Stomach (tissue), 19 donors: ENCODE results near the gene FOXN4. TPM values are rescaled to one million over a fixed set of nuclear protein-coding genes. Genes with fewer than 3 reads are reported as not detected.
A peak's percentile ranks its signal among the peaks of the same experiment; 100 is the strongest.

ENCODE experiments used
- DNase-seq, 2 donors: peaks; one replicate each; pipeline versions ENCODE4 v3.0.0 to v3.0.0-alpha.2; 2013 to 2019
- H3K27ac ChIP-seq, 5 donors: fragments of 200-600 bp in 4 of 5; sonication (generic) in 4 of 5; one replicate each; pipeline ENCODE4 v1.5.1; 2013 to 2019; ENCODE audit warnings: mild to moderate bottlenecking in 1 of 5, moderate library complexity in 1 of 5
- H3K27me3 ChIP-seq, 3 donors: fragments of 200-600 bp; sonication (generic); one replicate each; pipeline ENCODE4 v1.5.1; 2017 to 2019; ENCODE audit warnings: mixed run types in 1 of 3
- H3K36me3 ChIP-seq, 4 donors: fragments of 200-600 bp; sonication (generic); 1 replicate in 3 of 4; 2 replicates in 1 of 4; pipeline ENCODE4 v1.5.1; 2016 to 2019
- H3K4me1 ChIP-seq, 4 donors: fragments of 200-600 bp; sonication (generic); one replicate each; pipeline ENCODE4 v1.5.1; 2016 to 2019
- H3K4me3 ChIP-seq, 4 donors: fragments of 200-600 bp; sonication (generic) in 3 of 4; one replicate each; pipeline ENCODE4 v1.5.1; 2016 to 2019; ENCODE audit warnings: mild to moderate bottlenecking in 1 of 4
- H3K9me3 ChIP-seq, 4 donors: fragments of 200-600 bp; sonication (generic); one replicate each; pipeline ENCODE4 v1.5.1; 2016 to 2019
- CTCF ChIP-seq, 7 experiments: fragments of 450-650 bp in 4 of 7; fragments of 200-600 bp in 3 of 7; sonication (generic) in 3 of 7; IDR thresholded peaks; one replicate each; pipeline ENCODE4 v1.5.1; 2016 to 2019; ENCODE audit warnings: antibody characterized with exemption in 7 of 7, control low read depth in 2 of 7, mild to moderate bottlenecking in 1 of 7
- EP300 ChIP-seq: sonication (generic); formaldehyde crosslinking; IDR thresholded peaks from one replicate; pipeline ENCODE4 v1.6.1; 2017; ENCODE audit warnings: antibody characterized with exemption
- POLR2A ChIP-seq, 4 donors: fragments of 450-650 bp; IDR thresholded peaks; one replicate each; pipeline ENCODE4 v1.6.1; 2016; ENCODE audit warnings: antibody characterized with exemption in 4 of 4, control low read depth in 2 of 4, mild to moderate bottlenecking in 1 of 4, moderate library complexity in 1 of 4
- POLR2AphosphoS5 ChIP-seq, 3 donors: sonication (generic); formaldehyde crosslinking; IDR thresholded peaks; one replicate each; pipeline ENCODE4 v1.6.1; 2016; ENCODE audit warnings: antibody characterized with exemption in 3 of 3
- WGBS, 5 donors: extraction: QIAGEN DNeasy Blood & Tissue Kit in 3 of 5; methylation state at CpG; one replicate each; pipeline versions ENCODE4 v1.1.5 to v1.1.7; 2013 to 2018; 5-methylcytosine and 5-hydroxymethylcytosine counted together
- intact Hi-C: fragments of 100-400 bp; cut with DNase I; formaldehyde crosslinking; loops from one replicate; pipeline ENCODE4 v1.15.1; 2023; ENCODE audit warnings: low total_unique reads
- long read RNA-seq, 10 donors: transcript quantifications; one replicate each; lab custom pipeline, GENCODE V29; 2026
- polyA plus RNA-seq, 3 donors: library from polyadenylated mRNA; stranded (reverse); fragments of 200-250 nt; gene quantifications; one replicate each; pipeline ENCODE4 v1.2.3, GENCODE V29; 2013
- total RNA-seq, 5 donors: library from RNA; depleted of rRNA; stranded (reverse); fragments of >200 nt; gene quantifications; one replicate each; pipeline versions ENCODE4 v1.1.0 to v1.2.3, GENCODE V29; 2014 to 2016
- donor health status: healthy with polysubstance abuse.
- donor health status: Bipolar disorder and iron deficiency.
- donor health status: healthy.

The FOXN4 gene
- total RNA-seq (not detected), polyA plus RNA-seq (not detected)
- long read RNA-seq, donor 1: 0 reads
- long read RNA-seq, donor 2: 0 reads
- long read RNA-seq, donor 3: 0 reads
- long read RNA-seq, donor 4: 0 reads
- long read RNA-seq, donor 5: 0 reads
- long read RNA-seq, donor 6: 0 reads
- long read RNA-seq, donor 7: 0 reads
- long read RNA-seq, donor 8: 0 reads
- long read RNA-seq, donor 9: 0 reads
- long read RNA-seq, donor 10: 0 reads

GRCh38 chr12:109308534-109309380 lies at the start of gene FOXN4:
FOXN4 (minus strand) TSS chr12:109309284; CDS start chr12:109308321, 963 bp downstream.
- WGBS, 5 donors: 9 to 16% (median 11%) methylated on average over 22 to 43 of the region's 43 CpGs
- no peak within 1 kb of the TSS for H3K27ac ChIP-seq
- peaks cover 4 to 82% (median 61%) of the 10 kb centered on the region in 3 donors for H3K27me3 ChIP-seq
- peak within 1 kb of the TSS; percentile 43 to 54 (median 48) for H3K4me3 ChIP-seq
- peak in 1 of 2 donors; percentile 45 for DNase-seq
- peaks cover 23 to 38% (median 27%) of the 10 kb centered on the region in 4 donors for H3K4me1 ChIP-seq
- intact Hi-C loops: no loop called here
- no peaks in the 10 kb centered on the region for H3K9me3 ChIP-seq
- H3K36me3 ChIP-seq: no peaks in the 10 kb centered on the region
- TF ChIP-seq POLR2AphosphoS5 (IDR thresholded peaks at IDR 0.05) (no peak), CTCF (IDR thresholded peaks at IDR 0.05) (no peak), POLR2A (IDR thresholded peaks at IDR 0.05) (no peak), EP300 (no peak)

- 19 to 45% (median 31%) methylated on average over 10 of the region's 10 CpGs for WGBS, 5 donors
These were observed 49.2 kb upstream of the FOXN4 start for GRCh38 chr12:109358154-109358869.

GRCh38 chr12:109357032-109357431 lies 47.9 kb upstream of the FOXN4 start:
- no peak for TF ChIP-seq EP300
- no peak for TF ChIP-seq POLR2A (IDR thresholded peaks at IDR 0.05)
- Histone ChIP-seq H3K27me3 (peaks cover 0 to 15% (median 0%) of the 10 kb centered on the region in 3 donors), H3K4me3 (no peak overlapping the region), H3K27ac (no peak overlapping the region), H3K4me1 (no peaks in the 10 kb centered on the region), H3K36me3 (no peaks in the 10 kb centered on the region), H3K9me3 (no peaks in the 10 kb centered on the region)
- intact Hi-C loops: no loop called here
- DNase-seq: no peak
- 35 to 60% (median 38%) methylated on average over 2 of the region's 2 CpGs for WGBS, 5 donors

More at GRCh38 chr12:109358154-109358869, 49.2 kb upstream of the FOXN4 start:
- no peaks in the 10 kb centered on the region for H3K36me3 ChIP-seq
- H3K27me3 ChIP-seq: peaks cover 0 to 7% (median 0%) of the 10 kb centered on the region in 3 donors
- intact Hi-C loops: no loop called here
- peak overlapping the region in 1 of 4 donors; percentile 3 for H3K4me3 ChIP-seq
- no peak overlapping the region for H3K27ac ChIP-seq
- DNase-seq: peak in 1 of 2 donors; percentile 19
- H3K9me3 ChIP-seq: no peaks in the 10 kb centered on the region
- H3K4me1 ChIP-seq: no peaks in the 10 kb centered on the region
- no peak for TF ChIP-seq POLR2A (IDR thresholded peaks at IDR 0.05)
- TF ChIP-seq EP300: no peak
- no peak for TF ChIP-seq CTCF (IDR thresholded peaks at IDR 0.05)
- no peak for TF ChIP-seq POLR2AphosphoS5 (IDR thresholded peaks at IDR 0.05)

GRCh38 chr12:109356577-109356976 lies 47.5 kb upstream of the FOXN4 start:
- no peaks in the 10 kb centered on the region for H3K4me1 ChIP-seq
- no peak for DNase-seq
- no peak overlapping the region for H3K4me3 ChIP-seq
- H3K36me3 ChIP-seq: no peaks in the 10 kb centered on the region
- 54 to 72% (median 65%) methylated on average over 3 of the region's 3 CpGs for WGBS, 5 donors
- H3K27me3 ChIP-seq: peaks cover 0 to 15% (median 0%) of the 10 kb centered on the region in 3 donors
- H3K9me3 ChIP-seq: no peaks in the 10 kb centered on the region
- intact Hi-C loops: no loop called here
- H3K27ac ChIP-seq: no peak overlapping the region
- TF ChIP-seq EP300: no peak
- no peak for TF ChIP-seq CTCF (IDR thresholded peaks at IDR 0.05)
- TF ChIP-seq POLR2AphosphoS5 (IDR thresholded peaks at IDR 0.05): no peak
- no peak for TF ChIP-seq POLR2A (IDR thresholded peaks at IDR 0.05)
